Chondrocyte (in vitro differentiated cells): ENCODE measurements around the gene ZNF208. TPM values are rescaled to one million over a fixed set of nuclear protein-coding genes. Genes with fewer than 3 reads are reported as not detected.
"Not testable (repeated sequence)": the region's sequence is repeated elsewhere in the genome, so short reads cannot be mapped to it uniquely, and the experiment has no call there.

Experiments used
- DNase-seq: peaks from one replicate; pipeline ENCODE4 v3.0.0; 2021; ENCODE audit warnings: mixed read lengths, low spot score
- H3K27ac Mint-ChIP-seq: one replicate; pipeline ENCODE4 v1.8.0; 2021; ENCODE audit warnings: mild to moderate bottlenecking, moderate library complexity, mixed read lengths; ENCODE audit not compliant: unreplicated experiment
- H3K27me3 Mint-ChIP-seq: 2 replicates; pipeline ENCODE4 v1.8.0; 2021; ENCODE audit warnings: low read depth, mixed read lengths
- H3K36me3 Mint-ChIP-seq: 2 replicates; pipeline ENCODE4 v1.8.0; 2021; ENCODE audit warnings: low read depth, mixed read lengths
- H3K4me1 Mint-ChIP-seq: 2 replicates; pipeline ENCODE4 v1.8.0; 2021; ENCODE audit warnings: low read depth, mild to moderate bottlenecking, mixed read lengths
- H3K4me3 Mint-ChIP-seq: one replicate; pipeline ENCODE4 v1.8.0; 2021; ENCODE audit warnings: mild to moderate bottlenecking, moderate library complexity, mixed read lengths; ENCODE audit not compliant: unreplicated experiment
- H3K9me3 Mint-ChIP-seq: 2 replicates; pipeline ENCODE4 v1.8.0; 2021; ENCODE audit warnings: low read depth, mixed read lengths
- total RNA-seq: library from RNA; stranded (reverse); gene quantifications from 3 replicates; pipeline ENCODE4 v1.2.1, GENCODE V29; 2021
- TF ChIP-seq, protein P1 (sequence below): fragments of 200-600 bp; sonication (generic); IDR thresholded peaks from 2 replicates; pipeline ENCODE4 v1.5.0; 2021; ENCODE audit warnings: antibody characterized with exemption, mild to moderate bottlenecking, moderate library complexity

Gene ZNF208
- total RNA-seq, 1 donor from 2014 or later: not detected

DNA sequence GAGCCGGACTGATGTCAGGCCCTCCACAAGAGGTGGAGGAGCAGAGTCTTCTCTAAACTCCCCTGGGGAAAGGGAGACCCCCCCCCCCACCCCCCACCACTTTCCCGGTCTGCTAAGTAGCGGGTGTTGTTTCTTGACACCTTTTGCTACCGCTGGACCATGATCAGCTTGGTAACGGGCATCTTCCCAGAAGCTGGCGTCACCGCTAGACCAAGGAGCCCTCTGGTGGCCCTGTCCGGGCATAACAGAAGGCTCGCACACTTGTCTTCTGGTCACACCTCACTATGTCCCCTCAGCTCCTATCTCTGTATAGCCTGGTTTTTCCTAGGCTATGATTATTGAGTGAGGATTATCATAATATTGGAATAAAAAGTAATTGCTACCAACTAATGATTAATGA lies 120.7 kb downstream of the ZNF208 start:
- not testable (repeated sequence) for H3K27ac Mint-ChIP-seq

DNA sequence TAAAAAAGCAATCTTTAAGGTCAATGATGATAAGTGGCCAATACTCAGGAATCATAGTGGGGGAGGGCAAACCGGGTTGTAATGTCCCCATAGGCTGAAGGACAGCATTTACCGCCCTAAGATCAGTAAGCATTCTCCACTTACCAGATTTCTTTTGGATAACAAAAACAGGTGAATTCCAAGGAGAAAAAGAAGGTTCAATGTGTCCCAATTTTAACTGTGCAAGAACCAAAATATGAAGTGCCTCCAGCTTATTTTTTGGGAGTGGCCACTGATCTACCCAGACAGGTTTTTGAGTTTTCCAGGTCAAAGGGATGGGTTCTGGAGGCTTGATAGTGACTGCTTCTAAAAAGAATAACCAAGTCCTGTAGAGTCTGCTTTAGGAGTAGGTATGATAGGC lies 125.2 kb downstream of the ZNF208 start:
- peaks cover 65% of the 10 kb centered on the region for H3K9me3 Mint-ChIP-seq
- not testable (repeated sequence) for H3K36me3 Mint-ChIP-seq, H3K27ac Mint-ChIP-seq, H3K4me1 Mint-ChIP-seq, DNase-seq, H3K4me3 Mint-ChIP-seq, H3K27me3 Mint-ChIP-seq

More for the DNA sequence above, 120.7 kb downstream of the ZNF208 start:
- not testable (repeated sequence) for H3K36me3 Mint-ChIP-seq, H3K4me3 Mint-ChIP-seq, H3K4me1 Mint-ChIP-seq, DNase-seq, H3K27me3 Mint-ChIP-seq
- H3K9me3 Mint-ChIP-seq: peaks cover 56% of the 10 kb centered on the region
- TF ChIP-seq, protein P1, sequence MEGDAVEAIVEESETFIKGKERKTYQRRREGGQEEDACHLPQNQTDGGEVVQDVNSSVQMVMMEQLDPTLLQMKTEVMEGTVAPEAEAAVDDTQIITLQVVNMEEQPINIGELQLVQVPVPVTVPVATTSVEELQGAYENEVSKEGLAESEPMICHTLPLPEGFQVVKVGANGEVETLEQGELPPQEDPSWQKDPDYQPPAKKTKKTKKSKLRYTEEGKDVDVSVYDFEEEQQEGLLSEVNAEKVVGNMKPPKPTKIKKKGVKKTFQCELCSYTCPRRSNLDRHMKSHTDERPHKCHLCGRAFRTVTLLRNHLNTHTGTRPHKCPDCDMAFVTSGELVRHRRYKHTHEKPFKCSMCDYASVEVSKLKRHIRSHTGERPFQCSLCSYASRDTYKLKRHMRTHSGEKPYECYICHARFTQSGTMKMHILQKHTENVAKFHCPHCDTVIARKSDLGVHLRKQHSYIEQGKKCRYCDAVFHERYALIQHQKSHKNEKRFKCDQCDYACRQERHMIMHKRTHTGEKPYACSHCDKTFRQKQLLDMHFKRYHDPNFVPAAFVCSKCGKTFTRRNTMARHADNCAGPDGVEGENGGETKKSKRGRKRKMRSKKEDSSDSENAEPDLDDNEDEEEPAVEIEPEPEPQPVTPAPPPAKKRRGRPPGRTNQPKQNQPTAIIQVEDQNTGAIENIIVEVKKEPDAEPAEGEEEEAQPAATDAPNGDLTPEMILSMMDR: peak; percentile 53

DNA sequence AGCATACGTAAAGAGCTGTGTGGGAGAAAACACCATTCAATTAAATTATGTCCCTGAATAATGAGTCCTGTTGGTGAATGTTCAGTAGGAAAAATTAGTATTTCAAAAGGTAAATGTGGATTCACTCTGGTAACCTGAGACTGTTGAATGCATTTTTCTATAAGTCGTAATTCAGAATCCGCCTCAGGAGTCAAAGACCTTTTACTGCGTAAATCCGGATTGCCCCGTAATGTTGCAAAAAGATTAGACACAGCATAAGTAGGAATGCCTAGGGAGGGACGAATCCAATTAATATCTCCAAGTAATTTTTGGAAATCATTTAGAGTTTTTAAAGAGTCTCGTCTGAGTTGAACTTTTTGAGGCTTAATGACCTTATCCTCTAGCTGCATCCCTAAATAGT lies 126.0 kb downstream of the ZNF208 start:
- DNase-seq, H3K4me1 Mint-ChIP-seq, H3K36me3 Mint-ChIP-seq, H3K4me3 Mint-ChIP-seq, H3K27me3 Mint-ChIP-seq, H3K27ac Mint-ChIP-seq: not testable (repeated sequence)
- H3K9me3 Mint-ChIP-seq: peaks cover 68% of the 10 kb centered on the region

DNA sequence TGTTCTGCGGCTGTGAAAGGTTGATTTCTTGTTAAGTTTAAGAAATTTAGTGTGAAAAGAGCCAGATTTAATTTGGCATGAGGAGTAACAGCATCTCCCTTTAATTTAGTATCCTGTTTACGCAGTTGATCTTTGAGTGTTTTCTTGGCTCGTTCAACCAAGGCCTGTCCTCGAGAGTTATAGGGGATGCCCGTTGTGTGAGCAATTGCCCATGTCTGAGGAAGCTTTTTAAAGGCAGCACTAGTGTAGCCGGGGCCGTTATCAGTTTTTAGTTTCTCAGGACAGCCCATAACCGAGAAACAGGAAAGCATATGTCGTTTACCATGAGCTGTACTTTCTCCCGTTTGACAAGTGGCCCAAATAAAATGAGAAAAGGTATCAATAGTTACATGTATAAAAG lies 127.2 kb downstream of the ZNF208 start:
- H3K9me3 Mint-ChIP-seq: peaks cover 67% of the 10 kb centered on the region
- TF ChIP-seq, protein P1: no peak
- no peaks in the 10 kb centered on the region for H3K4me1 Mint-ChIP-seq
- no peak overlapping the region for H3K4me3 Mint-ChIP-seq
- no peaks in the 10 kb centered on the region for H3K27me3 Mint-ChIP-seq
- H3K27ac Mint-ChIP-seq: no peak overlapping the region
- H3K36me3 Mint-ChIP-seq: no peaks in the 10 kb centered on the region
- no peak for DNase-seq

Other genes starting within 250 kb of the ZNF208 start
- gene ZNF100, start 243.4 kb downstream of the ZNF208 start, total RNA-seq: 4.5 to 6.6 TPM (median 5.4 TPM) in 3 replicates
- 7.9 to 25.0 TPM (median 9.2 TPM) in 3 replicates for gene ZNF43, start 174.8 kb downstream of the ZNF208 start, total RNA-seq
- gene ZNF257, start 41.5 kb upstream of the ZNF208 start, total RNA-seq: not detected in 3 replicates
- not detected in 3 replicates for gene ZNF676, start 186.0 kb upstream of the ZNF208 start, total RNA-seq